ENCODE data around the gene RAP1GAP.

DNA sequence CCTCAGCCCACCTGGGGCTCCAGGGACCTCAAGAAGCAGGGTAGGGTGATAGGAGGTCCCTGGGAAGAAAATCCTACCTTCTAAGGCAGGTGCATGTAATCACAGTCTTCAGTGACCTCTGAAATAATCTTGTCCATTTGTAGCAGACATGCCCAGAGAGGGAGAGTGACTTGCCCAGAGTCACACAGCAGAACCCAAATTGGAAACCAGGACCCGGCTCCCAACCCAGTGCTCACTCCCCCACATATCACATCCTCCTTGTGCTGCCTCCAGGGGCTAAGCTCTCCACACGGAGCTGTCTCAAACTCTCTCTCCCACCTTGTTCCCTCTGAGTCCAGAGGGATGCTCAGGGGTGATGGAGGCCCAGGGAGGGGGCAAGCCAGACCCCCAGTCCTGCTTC is 72.5 kb downstream of the RAP1GAP start:
- TF ChIP-seq POLR2A (IDR thresholded peaks at IDR 0.05): no peak
- TF ChIP-seq, protein P1, sequence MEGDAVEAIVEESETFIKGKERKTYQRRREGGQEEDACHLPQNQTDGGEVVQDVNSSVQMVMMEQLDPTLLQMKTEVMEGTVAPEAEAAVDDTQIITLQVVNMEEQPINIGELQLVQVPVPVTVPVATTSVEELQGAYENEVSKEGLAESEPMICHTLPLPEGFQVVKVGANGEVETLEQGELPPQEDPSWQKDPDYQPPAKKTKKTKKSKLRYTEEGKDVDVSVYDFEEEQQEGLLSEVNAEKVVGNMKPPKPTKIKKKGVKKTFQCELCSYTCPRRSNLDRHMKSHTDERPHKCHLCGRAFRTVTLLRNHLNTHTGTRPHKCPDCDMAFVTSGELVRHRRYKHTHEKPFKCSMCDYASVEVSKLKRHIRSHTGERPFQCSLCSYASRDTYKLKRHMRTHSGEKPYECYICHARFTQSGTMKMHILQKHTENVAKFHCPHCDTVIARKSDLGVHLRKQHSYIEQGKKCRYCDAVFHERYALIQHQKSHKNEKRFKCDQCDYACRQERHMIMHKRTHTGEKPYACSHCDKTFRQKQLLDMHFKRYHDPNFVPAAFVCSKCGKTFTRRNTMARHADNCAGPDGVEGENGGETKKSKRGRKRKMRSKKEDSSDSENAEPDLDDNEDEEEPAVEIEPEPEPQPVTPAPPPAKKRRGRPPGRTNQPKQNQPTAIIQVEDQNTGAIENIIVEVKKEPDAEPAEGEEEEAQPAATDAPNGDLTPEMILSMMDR (IDR thresholded peaks at IDR 0.05): no peak
